ENCODE results near the gene SUMO2. TPM values are rescaled to one million over a fixed set of nuclear protein-coding genes. Genes with fewer than 3 reads are reported as not detected.
A peak's percentile ranks its signal among the peaks of the same experiment; 100 is the strongest.

Gene SUMO2
- total RNA-seq, 1 donor from 2014 or later, result 625 TPM

DNA sequence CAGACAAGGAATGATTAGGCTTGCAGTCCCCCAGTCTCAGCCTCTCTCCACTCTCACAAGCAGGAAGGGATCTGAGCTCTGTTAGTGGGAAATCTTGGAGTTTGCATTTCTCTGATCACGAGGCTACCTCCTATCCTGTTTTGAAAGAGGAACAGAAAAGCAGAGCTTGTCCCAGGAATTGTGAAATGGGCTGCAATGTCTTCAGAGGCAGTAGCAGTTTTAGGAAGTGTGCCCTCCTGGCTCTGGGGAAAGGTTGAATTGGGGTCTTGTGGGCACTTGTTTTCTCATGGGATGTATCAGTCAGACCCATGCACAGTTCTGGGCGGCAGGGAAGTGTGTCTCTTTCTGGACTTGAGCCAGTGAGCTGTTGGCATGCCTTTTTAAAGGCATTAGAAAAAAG is 45.5 kb upstream of the SUMO2 start:
- peaks cover 1% of the 10 kb centered on the region for H3K4me1 Mint-ChIP-seq (ENCODE audit: low read depth, unreplicated experiment)
- H3K27ac Mint-ChIP-seq (ENCODE audit: unreplicated experiment), result no peak overlapping the region
- peaks cover 4% of the 10 kb centered on the region for H3K27me3 Mint-ChIP-seq (ENCODE audit: unreplicated experiment)
- DNase-seq, result no peak
- H3K9me3 Mint-ChIP-seq (ENCODE audit: unreplicated experiment), result peaks cover 1% of the 10 kb centered on the region
- H3K4me3 Mint-ChIP-seq (ENCODE audit: unreplicated experiment), result no peak overlapping the region
- H3K36me3 Mint-ChIP-seq (ENCODE audit: unreplicated experiment), result no peaks in the 10 kb centered on the region
- TF ChIP-seq, protein P1, sequence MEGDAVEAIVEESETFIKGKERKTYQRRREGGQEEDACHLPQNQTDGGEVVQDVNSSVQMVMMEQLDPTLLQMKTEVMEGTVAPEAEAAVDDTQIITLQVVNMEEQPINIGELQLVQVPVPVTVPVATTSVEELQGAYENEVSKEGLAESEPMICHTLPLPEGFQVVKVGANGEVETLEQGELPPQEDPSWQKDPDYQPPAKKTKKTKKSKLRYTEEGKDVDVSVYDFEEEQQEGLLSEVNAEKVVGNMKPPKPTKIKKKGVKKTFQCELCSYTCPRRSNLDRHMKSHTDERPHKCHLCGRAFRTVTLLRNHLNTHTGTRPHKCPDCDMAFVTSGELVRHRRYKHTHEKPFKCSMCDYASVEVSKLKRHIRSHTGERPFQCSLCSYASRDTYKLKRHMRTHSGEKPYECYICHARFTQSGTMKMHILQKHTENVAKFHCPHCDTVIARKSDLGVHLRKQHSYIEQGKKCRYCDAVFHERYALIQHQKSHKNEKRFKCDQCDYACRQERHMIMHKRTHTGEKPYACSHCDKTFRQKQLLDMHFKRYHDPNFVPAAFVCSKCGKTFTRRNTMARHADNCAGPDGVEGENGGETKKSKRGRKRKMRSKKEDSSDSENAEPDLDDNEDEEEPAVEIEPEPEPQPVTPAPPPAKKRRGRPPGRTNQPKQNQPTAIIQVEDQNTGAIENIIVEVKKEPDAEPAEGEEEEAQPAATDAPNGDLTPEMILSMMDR (IDR thresholded peaks at IDR 0.05; ENCODE audit: partially characterized antibody, unreplicated experiment), result no peak

GRCh38 chr17:75227729-75228128 is 45.0 kb upstream of the SUMO2 start:
- H3K27me3 Mint-ChIP-seq (ENCODE audit: unreplicated experiment), result peaks cover 2% of the 10 kb centered on the region
- TF ChIP-seq, protein P1 (IDR thresholded peaks at IDR 0.05; ENCODE audit: partially characterized antibody, unreplicated experiment), result no peak
- no peaks in the 10 kb centered on the region for H3K9me3 Mint-ChIP-seq (ENCODE audit: unreplicated experiment)
- H3K4me3 Mint-ChIP-seq (ENCODE audit: unreplicated experiment), result no peak overlapping the region
- DNase-seq, result no peak
- no peak overlapping the region for H3K27ac Mint-ChIP-seq (ENCODE audit: unreplicated experiment)
- H3K36me3 Mint-ChIP-seq (ENCODE audit: unreplicated experiment), result no peaks in the 10 kb centered on the region
- H3K4me1 Mint-ChIP-seq (ENCODE audit: low read depth, unreplicated experiment), result peaks cover 1% of the 10 kb centered on the region

GRCh38 chr17:75225016-75225415 is 42.3 kb upstream of the SUMO2 start:
- no peaks in the 10 kb centered on the region for H3K9me3 Mint-ChIP-seq (ENCODE audit: unreplicated experiment)
- H3K27ac Mint-ChIP-seq (ENCODE audit: unreplicated experiment), result no peak overlapping the region
- no peak overlapping the region for H3K4me3 Mint-ChIP-seq (ENCODE audit: unreplicated experiment)
- peaks cover 1% of the 10 kb centered on the region for H3K4me1 Mint-ChIP-seq (ENCODE audit: low read depth, unreplicated experiment)
- TF ChIP-seq, protein P1 (IDR thresholded peaks at IDR 0.05; ENCODE audit: partially characterized antibody, unreplicated experiment), result no peak
- peaks cover 2% of the 10 kb centered on the region for H3K27me3 Mint-ChIP-seq (ENCODE audit: unreplicated experiment)
- H3K36me3 Mint-ChIP-seq (ENCODE audit: unreplicated experiment), result no peaks in the 10 kb centered on the region
- no peak for DNase-seq

GRCh38 chr17:75219815-75220214 is 37.1 kb upstream of the SUMO2 start:
- TF ChIP-seq, protein P1 (IDR thresholded peaks at IDR 0.05; ENCODE audit: partially characterized antibody, unreplicated experiment), result no peak
- Mint-ChIP-seq H3K4me1 (ENCODE audit: low read depth, unreplicated experiment) (peaks cover 3% of the 10 kb centered on the region), H3K36me3 (ENCODE audit: unreplicated experiment) (no peaks in the 10 kb centered on the region), H3K27me3 (ENCODE audit: unreplicated experiment) (peaks cover 1% of the 10 kb centered on the region), H3K27ac (ENCODE audit: unreplicated experiment) (peak overlapping the region; percentile 29), H3K9me3 (ENCODE audit: unreplicated experiment) (no peaks in the 10 kb centered on the region), H3K4me3 (ENCODE audit: unreplicated experiment) (no peak overlapping the region)
- DNase-seq, result no peak

DNA sequence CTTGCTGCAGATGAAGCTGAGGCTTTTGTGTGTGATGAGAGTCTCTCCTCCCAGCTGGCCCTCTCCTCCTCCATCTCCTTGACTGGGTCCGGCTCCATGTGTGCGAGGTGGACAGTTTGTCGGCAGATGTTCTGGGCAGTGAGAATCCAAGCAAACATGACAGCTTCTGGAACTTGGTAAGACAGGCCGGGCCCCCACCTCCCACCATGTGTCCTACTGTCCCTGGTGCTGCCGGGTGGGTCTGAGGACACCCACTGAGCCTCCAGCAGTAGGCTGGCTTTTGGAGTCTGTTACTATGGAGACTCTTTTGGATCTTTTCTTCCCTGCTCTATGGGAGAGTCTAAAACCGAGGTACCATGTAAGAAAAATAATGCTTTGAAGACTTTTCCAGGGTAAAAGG is 35.4 kb upstream of the SUMO2 start:
- H3K36me3 Mint-ChIP-seq (ENCODE audit: unreplicated experiment), result no peaks in the 10 kb centered on the region
- peak overlapping the region; percentile 24 for H3K27ac Mint-ChIP-seq (ENCODE audit: unreplicated experiment)
- H3K27me3 Mint-ChIP-seq (ENCODE audit: unreplicated experiment), result peaks cover 1% of the 10 kb centered on the region
- H3K9me3 Mint-ChIP-seq (ENCODE audit: unreplicated experiment), result no peaks in the 10 kb centered on the region
- peak; percentile 28 for DNase-seq
- H3K4me1 Mint-ChIP-seq (ENCODE audit: low read depth, unreplicated experiment), result peaks cover 2% of the 10 kb centered on the region
- H3K4me3 Mint-ChIP-seq (ENCODE audit: unreplicated experiment), result no peak overlapping the region
- TF ChIP-seq, protein P1 (IDR thresholded peaks at IDR 0.05; ENCODE audit: partially characterized antibody, unreplicated experiment), result no peak
